Choroid plexus epithelial cell (primary cell): ENCODE data around the gene LHX6.
A peak's percentile ranks its signal among the peaks of the same experiment; 100 is the strongest.

Experiments
- DNase-seq: peaks from one replicate; pipeline ENCODE4 v3.0.0-alpha.2; 2010; ENCODE audit warnings: low read depth
- H3K4me3 ChIP-seq: 2 replicates; pipeline ENCODE4 v1.5.1; 2011; ENCODE audit warnings: low read depth, mild to moderate bottlenecking, control low read depth, low read length, moderate library complexity
- CTCF ChIP-seq: conservative IDR thresholded peaks from 2 replicates; pipeline ENCODE4 v1.5.1; 2011; ENCODE audit warnings: low read depth, mild to moderate bottlenecking, control low read depth, inconsistent platforms, low read length, moderate library complexity

LHX6 gene

GRCh38 chr9:122184551-122184950 is 44.2 kb downstream of the LHX6 start:
- no peak overlapping the region for H3K4me3 ChIP-seq
- TF ChIP-seq CTCF = no peak
- no peak for DNase-seq

DNA sequence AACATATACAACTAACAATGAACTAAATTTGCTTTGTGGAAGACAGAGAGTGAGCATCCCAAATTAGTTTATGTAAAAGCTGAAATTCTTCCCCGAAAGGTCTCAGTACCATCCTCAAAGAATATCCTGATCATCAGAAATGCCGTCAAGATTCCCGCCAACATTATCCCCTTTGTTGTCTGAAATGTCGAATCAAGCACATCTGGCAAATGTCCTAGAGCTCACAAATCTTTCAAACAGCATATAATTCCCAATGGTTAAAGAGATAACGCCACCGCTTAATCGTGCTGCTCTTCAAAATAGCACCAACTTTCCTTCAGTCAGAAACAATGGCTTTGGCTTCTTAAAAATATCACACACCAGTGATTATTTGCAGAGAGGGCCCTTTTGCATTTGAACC is 45.3 kb downstream of the LHX6 start:
- no peak for TF ChIP-seq CTCF
- no peak overlapping the region for H3K4me3 ChIP-seq
- no peak for DNase-seq

DNA sequence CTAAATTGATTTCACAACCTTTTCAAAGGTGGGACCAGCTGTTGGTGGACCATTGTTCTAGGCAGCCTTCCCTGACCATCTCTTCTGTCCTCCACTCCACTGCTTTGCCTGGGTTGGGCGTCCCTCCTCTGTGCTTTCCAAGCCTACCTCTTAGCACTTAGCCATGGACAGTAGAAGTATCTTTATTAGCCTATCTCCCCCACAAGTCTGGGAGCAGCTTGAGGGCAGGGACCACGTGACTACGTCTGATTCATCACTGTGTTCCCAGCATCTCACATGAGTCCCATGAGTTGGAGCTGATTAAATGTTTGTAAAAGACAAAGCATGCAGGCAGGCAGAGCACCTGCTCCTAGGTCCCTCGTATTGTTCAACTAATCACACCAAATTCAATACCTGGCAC is 48.1 kb downstream of the LHX6 start:
- peak; percentile 93 for DNase-seq
- H3K4me3 ChIP-seq = no peak overlapping the region
- no peak for TF ChIP-seq CTCF

DNA sequence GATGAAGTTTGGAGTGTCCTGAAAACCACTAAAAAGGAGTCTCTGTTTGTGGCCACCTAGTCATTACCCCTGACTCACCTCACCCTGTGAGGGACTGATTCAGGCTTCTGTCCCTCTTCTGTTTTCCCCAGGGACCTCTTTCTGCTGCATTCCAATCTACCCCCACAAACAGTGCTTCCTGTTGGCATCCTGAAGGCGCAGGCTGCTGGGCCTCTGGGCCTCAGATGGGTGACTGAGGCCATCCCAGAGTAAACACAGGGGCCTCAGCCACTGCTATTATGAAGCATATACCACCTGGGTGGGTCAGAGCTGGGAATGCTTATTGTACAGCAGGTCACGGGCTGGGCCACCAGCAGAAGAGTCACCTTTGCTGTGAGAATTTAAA is 49.1 kb downstream of the LHX6 start:
- no peak for TF ChIP-seq CTCF
- H3K4me3 ChIP-seq = no peak overlapping the region
- no peak for DNase-seq

GRCh38 chr9:122179054-122179689 is 49.6 kb downstream of the LHX6 start:
- no peak for DNase-seq
- no peak overlapping the region for H3K4me3 ChIP-seq
- no peak for TF ChIP-seq CTCF

DNA sequence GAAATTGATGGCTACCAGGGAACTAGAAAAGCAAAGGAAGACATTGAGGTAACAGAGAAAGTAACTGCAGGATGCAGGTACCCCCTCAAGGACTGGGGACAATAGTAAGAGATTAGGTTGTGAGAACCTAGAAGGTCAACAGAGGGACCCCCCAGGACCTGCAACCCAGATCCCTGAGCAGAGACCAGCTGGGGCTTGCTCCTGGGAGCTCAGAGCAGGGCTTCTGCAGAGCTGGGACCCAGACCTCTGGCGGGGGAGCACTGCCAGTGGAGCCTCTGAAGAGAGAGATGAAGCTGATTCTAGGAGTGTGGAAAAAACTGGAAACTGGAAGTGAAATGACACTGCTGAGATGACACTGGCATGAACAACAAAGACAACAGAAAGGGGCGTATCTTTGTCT is 51.8 kb downstream of the LHX6 start:
- DNase-seq = no peak
- no peak for TF ChIP-seq CTCF
- no peak overlapping the region for H3K4me3 ChIP-seq

- no peak overlapping the region for H3K4me3 ChIP-seq
- no peak for TF ChIP-seq CTCF
- DNase-seq = no peak
Observed at GRCh38 chr9:122173670-122174069, 55.1 kb downstream of the LHX6 start.
